ENCODE measurements around the gene BPHL.
A peak's percentile ranks its signal among the peaks of the same experiment; 100 is the strongest.

Gene BPHL

GRCh38 chr6:3118353-3119039 lies at the start of gene BPHL:
BPHL (plus strand) TSS chr6:3118711; CDS start chr6:3118741, 30 bp downstream.
- Histone ChIP-seq H3K36me3 (peaks cover 12 to 21% (median 16%) of the 10 kb centered on the region in 3 donors), H3K9me3 (no peaks in the 10 kb centered on the region), H3K27ac (peak within 1 kb of the TSS; percentile 83 to 89), H3K27me3 (no peaks in the 10 kb centered on the region), H3K4me1 (peaks cover 0 to 18% (median 10%) of the 10 kb centered on the region in 4 donors), H3K4me3 (peak within 1 kb of the TSS; percentile 82 to 94)
- TF ChIP-seq CTCF (IDR thresholded peaks at IDR 0.05): no peak
- intact Hi-C loops (cut with DNase I; ENCODE audit: low total_unique reads): no loop called here
- peak; percentile 97 to 98 for DNase-seq

GRCh38 chr6:3071568-3071967 lies 46.9 kb upstream of the BPHL start:
- no peaks in the 10 kb centered on the region for H3K9me3 ChIP-seq
- peaks cover 0 to 56% (median 36%) of the 10 kb centered on the region in 4 donors for H3K4me1 ChIP-seq
- no peak for TF ChIP-seq CTCF (IDR thresholded peaks at IDR 0.05)
- H3K36me3 ChIP-seq: peaks cover 0 to under 1% (median 0%) of the 10 kb centered on the region in 3 donors
- H3K27me3 ChIP-seq: no peaks in the 10 kb centered on the region
- intact Hi-C loops (cut with DNase I; ENCODE audit: low total_unique reads): no loop called here
- no peak overlapping the region for H3K27ac ChIP-seq
- no peak for DNase-seq
- H3K4me3 ChIP-seq: no peak overlapping the region

GRCh38 chr6:3072798-3073197 lies 45.7 kb upstream of the BPHL start:
- intact Hi-C loops (cut with DNase I; ENCODE audit: low total_unique reads): no loop called here
- no peak for TF ChIP-seq CTCF (IDR thresholded peaks at IDR 0.05)
- H3K4me1 ChIP-seq: peaks cover 0 to 45% (median 33%) of the 10 kb centered on the region in 4 donors
- H3K4me3 ChIP-seq: no peak overlapping the region
- peaks cover 9 to 13% (median 11%) of the 10 kb centered on the region in 3 donors for H3K36me3 ChIP-seq
- no peaks in the 10 kb centered on the region for H3K9me3 ChIP-seq
- H3K27me3 ChIP-seq: no peaks in the 10 kb centered on the region
- H3K27ac ChIP-seq: no peak overlapping the region
- no peak for DNase-seq

- Histone ChIP-seq H3K27me3 (no peaks in the 10 kb centered on the region), H3K36me3 (peaks cover 15 to 18% (median 17%) of the 10 kb centered on the region in 3 donors), H3K4me3 (no peak overlapping the region), H3K4me1 (peaks cover 0 to 44% (median 32%) of the 10 kb centered on the region in 4 donors), H3K9me3 (no peaks in the 10 kb centered on the region), H3K27ac (no peak overlapping the region)
- TF ChIP-seq CTCF (IDR thresholded peaks at IDR 0.05): no peak
- intact Hi-C loops (cut with DNase I; ENCODE audit: low total_unique reads): no loop called here
- no peak for DNase-seq
Measured at GRCh38 chr6:3073382-3073781, 45.1 kb upstream of the BPHL start.

GRCh38 chr6:3075772-3076113 lies 42.8 kb upstream of the BPHL start:
- H3K4me1 ChIP-seq: peaks cover 0 to 27% (median 20%) of the 10 kb centered on the region in 4 donors
- intact Hi-C loops (cut with DNase I; ENCODE audit: low total_unique reads): no loop called here
- DNase-seq: no peak
- H3K4me3 ChIP-seq: no peak overlapping the region
- peak overlapping the region in 1 of 2 donors; percentile 6 for H3K27ac ChIP-seq
- H3K36me3 ChIP-seq: peaks cover 36 to 42% (median 38%) of the 10 kb centered on the region in 3 donors
- H3K9me3 ChIP-seq: no peaks in the 10 kb centered on the region
- no peak for TF ChIP-seq CTCF (IDR thresholded peaks at IDR 0.05)
- H3K27me3 ChIP-seq: no peaks in the 10 kb centered on the region

Data from tibial artery (tissue), 4 donors.